Calu3 (cell line): ENCODE data around the gene CMC2. TPM values are rescaled to one million over a fixed set of nuclear protein-coding genes. Genes with fewer than 3 reads are reported as not detected.

Source experiments
- BruUV-seq: library from RNA; stranded (reverse); fragments of 400-500 nt; replicated peaks from 2 replicates; lab custom pipeline; 2021; lab: Mats Ljungman, UMichigan
- CTCF ChIA-PET: fragments of 300-600 bp; sonication (Branson Sonifier 250); formaldehyde crosslinking; loops from one replicate; lab custom pipeline; 2022; ENCODE audit warnings: antibody characterized with exemption; lab: Charles Lee
- DNase-seq: peaks from one replicate; pipeline ENCODE4 v3.0.0; 2022
- H3K27ac Mint-ChIP-seq: one replicate; pipeline ENCODE4 v1.8.0; 2022; ENCODE audit warnings: mixed read lengths; ENCODE audit not compliant: unreplicated experiment
- H3K27me3 Mint-ChIP-seq: one replicate; pipeline ENCODE4 v1.8.0; 2022; ENCODE audit warnings: mixed read lengths; ENCODE audit not compliant: unreplicated experiment
- H3K36me3 Mint-ChIP-seq: one replicate; pipeline ENCODE4 v1.8.0; 2022; ENCODE audit warnings: mild to moderate bottlenecking, moderate library complexity, mixed read lengths; ENCODE audit not compliant: insufficient read depth, unreplicated experiment
- H3K4me1 Mint-ChIP-seq: one replicate; pipeline ENCODE4 v1.8.0; 2022; ENCODE audit warnings: mild to moderate bottlenecking, low read depth, mixed read lengths; ENCODE audit not compliant: unreplicated experiment
- H3K4me3 Mint-ChIP-seq: one replicate; pipeline ENCODE4 v1.8.0; 2022; ENCODE audit warnings: mild to moderate bottlenecking, low read depth, moderate library complexity, mixed read lengths; ENCODE audit not compliant: unreplicated experiment
- H3K9me3 Mint-ChIP-seq: one replicate; pipeline ENCODE4 v1.8.0; 2022; ENCODE audit warnings: low read depth, mixed read lengths; ENCODE audit not compliant: unreplicated experiment
- CTCF ChIP-seq: fragments of 200-600 bp; IDR thresholded peaks from one replicate; pipeline ENCODE4 v1.8.0; 2022; ENCODE audit warnings: antibody characterized with exemption; ENCODE audit not compliant: unreplicated experiment
- intact Hi-C: fragments of 100-400 bp; cut with micrococcal nuclease; formaldehyde crosslinking; loops from one replicate; pipeline ENCODE4 v1.10.0; 2022; ENCODE audit not compliant: unreplicated experiment
- total RNA-seq: library from RNA; stranded (reverse); gene quantifications from 2 replicates; pipeline ENCODE4 v1.2.3, GENCODE V29; 2022

Gene CMC2
- total RNA-seq, 1 experiment from 2014 or later, result 123 TPM

GRCh38 chr16:80989801-80990200 is 16.9 kb downstream of the CMC2 start:
- Mint-ChIP-seq H3K27me3 (no peaks in the 10 kb centered on the region), H3K4me1 (peaks cover 80% of the 10 kb centered on the region), H3K36me3 (peaks cover 11% of the 10 kb centered on the region), H3K27ac (peak overlapping the region; percentile 3), H3K9me3 (no peaks in the 10 kb centered on the region), H3K4me3 (peak overlapping the region; percentile 6)
- DNase-seq, result no peak
- CTCF ChIA-PET, result interaction anchor here (1.4 kb wide), 1 partner anchor 14 kb away, joined by 3 read pairs; no protein-coding TSS in a partner anchor
- BruUV-seq, result no TSS peak
- intact Hi-C loops, result no loop called here
- no peak for TF ChIP-seq CTCF

- no peaks in the 10 kb centered on the region for H3K9me3 Mint-ChIP-seq
Observed at GRCh38 chr16:80988756-80989155, 17.9 kb downstream of the CMC2 start.

GRCh38 chr16:80986557-80986956 is 20.1 kb downstream of the CMC2 start:
- H3K4me3 Mint-ChIP-seq, result no peak overlapping the region
- no peak overlapping the region for H3K27ac Mint-ChIP-seq
- no peak for TF ChIP-seq CTCF
- H3K9me3 Mint-ChIP-seq, result no peaks in the 10 kb centered on the region
- intact Hi-C loops, result no loop called here
- H3K27me3 Mint-ChIP-seq, result no peaks in the 10 kb centered on the region
- BruUV-seq, result no TSS peak
- peaks cover 53% of the 10 kb centered on the region for H3K4me1 Mint-ChIP-seq
- H3K36me3 Mint-ChIP-seq, result peaks cover 12% of the 10 kb centered on the region
- no peak for DNase-seq
- CTCF ChIA-PET, result no interaction called here

More at GRCh38 chr16:80988756-80989155, 17.9 kb downstream of the CMC2 start:
- intact Hi-C loops, result no loop called here
- H3K4me1 Mint-ChIP-seq, result peaks cover 69% of the 10 kb centered on the region
- peak overlapping the region; percentile 6 for H3K4me3 Mint-ChIP-seq
- H3K27me3 Mint-ChIP-seq, result no peaks in the 10 kb centered on the region
- CTCF ChIA-PET, result interaction anchor here (0.6 to 1.6 kb wide), 4 partner anchors 15 to 66 kb away, joined by 3 read pairs; no protein-coding TSS in a partner anchor
- DNase-seq, result no peak
- peaks cover 10% of the 10 kb centered on the region for H3K36me3 Mint-ChIP-seq
- no TSS peak for BruUV-seq
- TF ChIP-seq CTCF, result no peak
- H3K27ac Mint-ChIP-seq, result peak overlapping the region; percentile 3

GRCh38 chr16:80985611-80986010 is 21.1 kb downstream of the CMC2 start:
- intact Hi-C loops, result no loop called here
- H3K27ac Mint-ChIP-seq, result no peak overlapping the region
- no TSS peak for BruUV-seq
- no peaks in the 10 kb centered on the region for H3K9me3 Mint-ChIP-seq
- no peaks in the 10 kb centered on the region for H3K27me3 Mint-ChIP-seq
- peaks cover 51% of the 10 kb centered on the region for H3K4me1 Mint-ChIP-seq
- no peak for TF ChIP-seq CTCF
- no peak for DNase-seq
- H3K4me3 Mint-ChIP-seq, result no peak overlapping the region
- CTCF ChIA-PET, result interaction anchor here (0.6 to 1.0 kb wide), 3 partner anchors 11 to 462 kb away, joined by 3 read pairs; no protein-coding TSS in a partner anchor
- H3K36me3 Mint-ChIP-seq, result peaks cover 12% of the 10 kb centered on the region
